ENCODE data around the gene EPSTI1.
A peak's percentile ranks its signal among the peaks of the same experiment; 100 is the strongest.

Gene EPSTI1

DNA sequence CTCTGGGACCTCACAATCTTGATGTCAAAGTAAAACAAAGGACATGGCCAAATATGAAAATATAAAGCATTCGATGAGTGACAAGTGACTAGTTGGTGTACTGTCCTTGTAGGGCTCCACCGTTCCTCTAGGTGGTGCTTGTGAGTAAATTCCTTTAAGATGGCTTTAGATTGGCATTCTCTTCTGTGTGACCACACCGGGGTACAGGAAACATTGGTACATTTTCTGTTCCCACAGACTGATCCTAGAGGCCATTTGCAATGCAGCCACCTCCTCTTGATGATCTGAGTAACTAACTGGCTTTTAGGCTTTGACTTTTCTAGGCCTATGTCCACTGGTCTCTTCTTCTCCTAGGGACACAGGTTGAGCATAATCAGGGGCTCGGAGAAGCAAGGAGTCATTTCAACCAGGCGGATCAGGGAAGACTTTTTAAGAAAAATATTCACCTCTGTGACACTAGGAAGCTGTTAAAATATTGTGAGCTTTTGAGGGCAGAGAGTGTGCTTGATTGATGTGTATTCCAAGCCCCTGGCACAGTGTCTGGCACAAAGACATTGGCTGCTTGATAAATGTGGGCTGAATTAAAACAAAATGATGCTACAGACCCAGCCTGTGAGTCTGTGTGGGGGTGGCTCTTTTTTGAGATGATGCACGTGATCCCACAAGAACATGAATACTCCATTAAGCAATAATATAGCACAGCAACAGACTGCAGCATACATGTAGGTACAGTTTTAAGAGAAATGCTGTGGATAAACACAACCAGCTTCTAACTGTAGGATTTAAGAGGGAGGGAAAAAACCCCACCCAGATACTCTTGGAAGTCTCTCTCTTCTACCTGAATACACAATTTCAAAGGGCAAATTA lies 21.0 kb downstream of the EPSTI1 start:
- peak; percentile 70 for DNase-seq

DNA sequence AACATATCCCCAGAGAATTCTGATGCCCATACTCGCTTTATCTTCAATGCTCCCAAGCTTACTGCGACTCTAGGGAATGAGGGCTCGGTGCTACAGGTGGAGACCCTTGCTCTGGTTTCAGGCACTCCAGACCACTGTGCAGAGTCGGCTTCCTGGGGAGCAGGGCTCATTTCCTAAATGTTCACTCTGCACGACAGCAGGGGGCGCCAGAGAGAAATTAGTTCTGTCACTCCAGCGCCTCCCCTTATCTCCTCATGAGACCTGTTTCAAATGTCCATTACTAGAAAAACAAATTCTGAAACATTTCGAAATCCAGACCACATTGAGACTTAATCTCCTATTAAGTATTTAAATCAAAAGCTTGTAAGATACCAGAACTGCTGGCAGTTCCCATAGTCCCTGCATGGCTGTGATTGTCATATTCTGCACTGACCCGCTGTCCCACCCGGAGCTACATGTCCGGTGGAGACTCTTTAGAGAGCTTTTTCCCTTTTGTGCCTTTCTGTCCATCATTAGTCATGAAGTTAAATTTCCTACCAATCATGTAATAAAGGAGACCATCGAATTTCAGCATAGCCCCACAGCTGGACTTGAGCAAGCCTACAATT lies 22.4 kb downstream of the EPSTI1 start:
- peak; percentile 68 for DNase-seq

GRCh38 chr13:42968906-42969305 lies 23.1 kb downstream of the EPSTI1 start:
- no peak for DNase-seq

- no peak for DNase-seq
Observed at GRCh38 chr13:42967660-42968059, 24.4 kb downstream of the EPSTI1 start.

DNA sequence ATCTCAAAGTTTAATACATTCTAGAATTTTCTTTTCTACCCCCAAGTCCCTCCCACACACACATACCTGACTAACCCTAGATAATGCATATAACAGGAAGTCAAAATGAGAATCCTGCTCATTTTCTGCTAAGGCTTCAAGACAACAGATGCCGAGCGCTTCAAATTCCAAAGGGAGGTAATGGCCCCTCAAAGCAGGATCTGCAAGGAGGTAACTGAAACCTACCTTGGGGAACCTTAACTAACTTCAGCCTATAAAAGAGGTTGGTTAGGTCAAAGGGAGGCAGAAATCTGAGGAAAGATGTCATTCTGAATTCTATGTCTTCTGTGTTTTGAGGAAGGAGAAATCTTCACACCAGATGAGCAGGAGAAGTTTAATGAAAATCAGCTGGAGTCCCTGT lies 26.8 kb downstream of the EPSTI1 start:
- no peak for DNase-seq

DNA sequence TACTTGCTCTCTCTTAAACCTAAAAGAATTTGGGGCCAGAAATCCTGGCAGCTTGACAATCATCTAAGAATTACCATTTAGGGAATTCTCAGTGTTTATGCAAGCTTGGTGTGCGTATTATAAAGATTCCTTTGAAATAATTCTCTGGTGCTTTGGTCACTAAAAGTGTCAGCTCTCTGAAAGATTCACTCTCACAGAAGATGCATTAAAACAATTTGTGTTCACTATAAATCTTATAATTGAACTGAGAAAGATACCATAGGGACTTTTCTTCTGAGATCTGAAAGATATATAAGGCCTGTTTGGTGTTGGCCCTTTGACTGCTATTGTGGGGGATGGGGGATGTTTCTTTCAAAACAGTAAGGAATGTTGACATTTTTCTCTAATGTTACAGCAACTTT lies 27.3 kb downstream of the EPSTI1 start:
- DNase-seq = no peak

DNA sequence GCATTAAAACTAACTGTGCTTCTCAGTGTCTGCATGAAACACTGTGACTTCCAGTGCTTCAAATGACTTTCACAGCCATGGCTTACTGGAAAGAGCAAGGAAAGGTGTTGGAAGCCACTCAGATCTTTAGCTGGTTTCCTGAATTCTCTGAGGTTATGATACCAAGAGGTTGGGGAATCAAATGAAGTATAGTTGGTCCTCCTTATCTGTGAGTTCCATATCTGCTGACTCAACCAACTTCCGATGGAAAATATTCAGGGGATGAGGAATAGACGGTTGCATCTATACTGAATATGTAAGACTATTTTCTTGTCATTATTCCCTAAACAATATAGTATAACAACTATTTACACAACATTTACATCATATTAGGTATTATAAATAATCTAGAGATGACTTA lies 32.4 kb downstream of the EPSTI1 start:
- no peak for DNase-seq

- no peak for DNase-seq
Observed at GRCh38 chr13:42957881-42958280, 34.2 kb downstream of the EPSTI1 start.

- DNase-seq = no peak
Observed at GRCh38 chr13:42950181-42950580, 41.9 kb downstream of the EPSTI1 start.

DNA sequence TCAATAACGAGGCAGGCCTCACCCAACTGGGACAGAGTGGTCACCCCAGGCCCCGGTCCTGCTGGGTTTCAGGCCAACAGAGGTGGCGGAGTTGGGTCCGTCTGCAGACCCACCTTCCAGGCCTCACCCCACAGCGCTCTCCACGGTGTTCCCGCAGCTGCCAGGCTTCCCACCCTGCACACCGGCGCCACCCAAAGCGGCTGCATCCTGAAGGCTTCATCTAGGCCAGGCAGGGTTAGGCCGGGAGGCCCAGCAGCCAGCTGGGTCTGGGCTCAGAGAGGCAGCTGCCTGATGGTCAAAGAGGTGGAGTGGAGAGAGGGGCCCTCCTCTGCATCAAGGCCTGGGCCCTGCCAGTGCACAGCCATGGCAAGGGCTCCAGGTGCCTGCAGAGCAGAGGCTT lies 44.1 kb downstream of the EPSTI1 start:
- DNase-seq = no peak

DNA sequence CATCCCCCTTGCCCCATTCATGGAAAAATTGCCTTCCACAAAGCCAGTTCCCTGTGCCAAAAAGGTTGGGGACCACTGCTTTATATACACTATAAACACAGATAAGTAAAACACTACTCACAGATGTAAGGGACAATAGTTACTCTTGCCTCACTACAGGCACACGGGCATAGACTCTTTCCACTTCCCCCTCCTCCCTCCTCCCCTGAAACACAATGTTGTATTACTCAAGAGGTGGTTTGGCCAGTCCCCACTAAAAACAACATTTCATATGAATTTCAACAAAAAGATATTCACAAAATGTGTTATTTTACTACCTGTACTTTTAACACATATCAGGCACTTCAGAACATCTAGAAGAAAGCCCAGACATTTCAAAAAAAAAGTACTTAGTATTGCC lies 45.1 kb downstream of the EPSTI1 start:
- peak; percentile 71 for DNase-seq

- no peak for DNase-seq
Observed at GRCh38 chr13:42929886-42930535, 62.0 kb downstream of the EPSTI1 start.

GRCh38 chr13:42926555-42926954 lies 65.5 kb downstream of the EPSTI1 start:
- DNase-seq = no peak

GRCh38 chr13:42926043-42926442 lies 66.0 kb downstream of the EPSTI1 start:
- no peak for DNase-seq

DNA sequence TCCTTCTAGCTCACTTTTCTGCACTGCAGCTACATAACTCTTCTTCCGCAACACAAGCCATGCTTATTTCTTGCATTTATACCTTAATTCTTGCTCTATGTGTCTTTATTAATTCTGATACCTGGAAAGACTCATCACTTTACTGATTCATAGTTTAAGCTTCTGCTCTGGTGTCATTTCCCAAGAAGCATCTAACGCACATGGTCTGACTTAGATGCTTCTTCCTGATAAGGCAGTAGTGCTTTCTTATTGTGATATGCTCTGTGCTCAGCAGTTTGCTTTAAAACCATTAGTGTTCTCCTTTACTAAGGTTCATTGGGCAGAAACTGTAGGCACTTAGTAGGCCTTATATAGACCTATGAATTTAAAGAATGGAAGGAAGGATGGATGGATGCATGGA lies 66.4 kb downstream of the EPSTI1 start:
- no peak for DNase-seq

DNA sequence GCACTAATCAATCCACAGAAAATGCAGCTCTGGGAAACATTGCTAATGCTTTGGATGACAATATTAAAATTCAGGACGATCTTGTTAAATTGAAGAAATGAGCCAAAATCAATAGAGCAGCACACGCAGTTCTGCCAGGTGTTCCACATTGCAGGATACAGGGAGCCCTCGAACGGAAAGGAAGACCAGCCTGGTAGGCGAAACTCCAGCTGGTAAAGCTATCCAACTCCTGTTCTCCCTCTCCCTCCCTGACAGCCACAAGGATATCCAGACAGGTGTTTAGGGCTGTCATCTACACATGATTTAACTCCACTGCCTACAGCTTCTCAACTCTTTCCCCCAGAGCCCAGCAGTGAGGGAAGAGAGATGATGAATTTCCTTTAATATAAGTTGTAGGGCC lies 67.7 kb downstream of the EPSTI1 start:
- no peak for DNase-seq

GRCh38 chr13:42907745-42908144 lies 84.3 kb downstream of the EPSTI1 start:
- no peak for DNase-seq

GRCh38 chr13:42906257-42906656 lies 85.8 kb downstream of the EPSTI1 start:
- no peak for DNase-seq

GRCh38 chr13:42905579-42905978 lies 86.5 kb downstream of the EPSTI1 start:
- DNase-seq = no peak

GRCh38 chr13:42899266-42899665 lies 92.8 kb downstream of the EPSTI1 start:
- DNase-seq = no peak

GRCh38 chr13:42895776-42896175 lies 96.3 kb downstream of the EPSTI1 start:
- peak; percentile 43 for DNase-seq

GRCh38 chr13:42894765-42895243 lies 97.2 kb downstream of the EPSTI1 start:
- no peak for DNase-seq

- peak; percentile 54 for DNase-seq
Observed at GRCh38 chr13:42893214-42893671, 98.8 kb downstream of the EPSTI1 start.

GRCh38 chr13:42892760-42893159 lies 99.3 kb downstream of the EPSTI1 start:
- peak; percentile 79 for DNase-seq

All from MV-4-11 (cell line).